Neuronal stem cell (in vitro differentiated cells): ENCODE results near the gene ADGRG3.
"Not testable (repeated sequence)": the region's sequence is repeated elsewhere in the genome, so short reads cannot be mapped to it uniquely, and the experiment has no call there.

ENCODE experiments used
- DNase-seq: peaks from one replicate; pipeline ENCODE4 v3.0.0-alpha.2; 2013; ENCODE audit warnings: low spot score
- H2AFZ ChIP-seq: one replicate; pipeline ENCODE4 v1.6.1; 2013; ENCODE audit warnings: mild to moderate bottlenecking, low read length, inconsistent platforms
- H2AK5ac ChIP-seq: 2 replicates; pipeline ENCODE4 v1.6.1; 2013; ENCODE audit warnings: low read depth, mild to moderate bottlenecking, inconsistent platforms, low read length, moderate library complexity, mixed read lengths
- H2BK120ac ChIP-seq: 2 replicates; pipeline ENCODE4 v1.6.1; 2013; ENCODE audit warnings: low read depth, mild to moderate bottlenecking, inconsistent platforms, low read length, moderate library complexity, mixed read lengths
- H2BK12ac ChIP-seq: one replicate; pipeline ENCODE4 v1.6.1; 2013; ENCODE audit warnings: low read length, inconsistent platforms
- H2BK15ac ChIP-seq: 2 replicates; pipeline ENCODE4 v1.6.1; 2013; ENCODE audit warnings: mild to moderate bottlenecking, low read length, inconsistent platforms, mixed read lengths
- H2BK5ac ChIP-seq: one replicate; pipeline ENCODE4 v1.6.1; 2013; ENCODE audit warnings: inconsistent platforms, mild to moderate bottlenecking, low read length, moderate library complexity
- H3K14ac ChIP-seq: one replicate; pipeline ENCODE4 v1.6.1; 2013; ENCODE audit warnings: low read length, inconsistent platforms
- H3K18ac ChIP-seq: 2 replicates; pipeline ENCODE4 v1.6.1; 2013; ENCODE audit warnings: low read length, inconsistent platforms
- H3K23ac ChIP-seq: 2 replicates; pipeline ENCODE4 v1.6.1; 2013; ENCODE audit warnings: low read depth, mild to moderate bottlenecking, mixed read lengths, low read length, inconsistent platforms; ENCODE audit not compliant: poor library complexity
- H3K27ac ChIP-seq: replicated peaks from 3 replicates; pipeline ENCODE4 v1.5.1; 2013; ENCODE audit warnings: low read length, inconsistent platforms
- H3K27me3 ChIP-seq, 3 experiments: 2 replicates each; pipeline ENCODE4 v1.6.1; 2013; ENCODE audit warnings: low read length in 3 of 3, mild to moderate bottlenecking in 2 of 3, inconsistent platforms in 1 of 3, low read depth in 1 of 3, mixed read lengths in 1 of 3, moderate library complexity in 1 of 3; ENCODE audit not compliant: control insufficient read depth in 3 of 3, insufficient read depth in 3 of 3
- H3K36me3 ChIP-seq, 2 donors: replicated peaks in 1 of 2; 2 replicates each; pipeline ENCODE4 v1.6.1; 2013; ENCODE audit warnings: low read length in 2 of 2; ENCODE audit not compliant: control insufficient read depth in 2 of 2, insufficient read depth in 2 of 2
- H3K4ac ChIP-seq: 2 replicates; pipeline ENCODE4 v1.6.1; 2013; ENCODE audit warnings: inconsistent platforms, mild to moderate bottlenecking, low read length, moderate library complexity
- H3K4me1 ChIP-seq, 2 donors: 1 replicate in 1 of 2; 2 replicates in 1 of 2; pipeline ENCODE4 v1.6.1; 2013; ENCODE audit warnings: low read length in 2 of 2, low read depth in 1 of 2; ENCODE audit not compliant: control insufficient read depth in 2 of 2, insufficient read depth in 1 of 2
- H3K4me2 ChIP-seq: one replicate; pipeline ENCODE4 v1.6.1; 2013; ENCODE audit warnings: mild to moderate bottlenecking, low read length, inconsistent platforms; ENCODE audit not compliant: insufficient read depth, poor library complexity, severe bottlenecking
- H3K4me3 ChIP-seq, 2 donors: 2 replicates each; pipeline ENCODE4 v1.5.1; 2013; ENCODE audit warnings: low read length in 2 of 2, mild to moderate bottlenecking in 2 of 2, inconsistent platforms in 1 of 2, moderate library complexity in 1 of 2
- H3K79me1 ChIP-seq: one replicate; pipeline ENCODE4 v1.6.1; 2013; ENCODE audit warnings: low read depth, mild to moderate bottlenecking, inconsistent platforms, low read length, moderate library complexity
- H3K9ac ChIP-seq: one replicate; pipeline ENCODE4 v1.6.1; 2013; ENCODE audit warnings: mild to moderate bottlenecking, low read depth, low read length, inconsistent platforms; ENCODE audit not compliant: poor library complexity
- H3K9me3 ChIP-seq, 2 donors: replicated peaks in 1 of 2; 2 replicates each; pipeline versions ENCODE3 to v1.6.1; 2013; ENCODE audit warnings: low read length in 2 of 2, mild to moderate bottlenecking in 2 of 2, inconsistent platforms in 1 of 2, low read depth in 1 of 2, mixed read lengths in 1 of 2, moderate library complexity in 1 of 2; ENCODE audit not compliant: control insufficient read depth in 2 of 2, insufficient read depth in 1 of 2
- H4K8ac ChIP-seq: one replicate; pipeline ENCODE4 v1.6.1; 2013; ENCODE audit warnings: low read depth, mild to moderate bottlenecking, inconsistent platforms, low read length, moderate library complexity
- H4K91ac ChIP-seq: one replicate; pipeline ENCODE4 v1.6.1; 2013; ENCODE audit warnings: low read length, low read depth, mild to moderate bottlenecking, inconsistent platforms; ENCODE audit not compliant: poor library complexity
- WGBS, 2 donors: extraction: QIAGEN DNeasy Blood & Tissue Kit; methylation state at CpG; one replicate each; pipeline ENCODE4 v1.1.7; 2013; ENCODE audit warnings: missing lambda C conversion rate in 2 of 2, mixed read lengths in 1 of 2; ENCODE audit not compliant: insufficient read length in 2 of 2, insufficient replicate concordance in 1 of 2; ENCODE audit errors: extremely low coverage in 2 of 2; 5-methylcytosine and 5-hydroxymethylcytosine counted together

ADGRG3 gene

GRCh38 chr16:57711346-57711745 lies 43.2 kb downstream of the ADGRG3 start:
- Histone ChIP-seq H3K36me3 (no peaks in the 10 kb centered on the region), H3K27me3 (peaks cover 0 to 29% (median 0%) of the 10 kb centered on the region in 3 experiments), H2BK12ac (no peak overlapping the region), H3K4me3 (no peak overlapping the region), H3K27ac (no peak overlapping the region), H4K91ac (no peak overlapping the region), H3K4me2 (no peak overlapping the region), H3K23ac (no peak overlapping the region), H2BK120ac (no peak overlapping the region), H2AFZ (no peak overlapping the region), H3K14ac (no peak overlapping the region), H3K9me3 (no peaks in the 10 kb centered on the region), H2BK15ac (no peak overlapping the region), H3K18ac (no peak overlapping the region), H3K79me1 (no peaks in the 10 kb centered on the region), H3K4me1 (no peaks in the 10 kb centered on the region), H3K9ac (no peak overlapping the region), H2BK5ac (no peak overlapping the region), H4K8ac (no peak overlapping the region), H3K4ac (no peak overlapping the region), H2AK5ac (no peak overlapping the region)
- no CpG with 5 or more reads among the region's 5 CpGs for WGBS, 2 donors
- DNase-seq, result no peak

GRCh38 chr16:57711993-57712392 lies 43.9 kb downstream of the ADGRG3 start:
- H3K9ac ChIP-seq, result no peak overlapping the region
- no peak overlapping the region for H4K91ac ChIP-seq
- H3K4me3 ChIP-seq, result no peak overlapping the region
- H2BK120ac ChIP-seq, result no peak overlapping the region
- no peak overlapping the region for H3K23ac ChIP-seq
- H3K14ac ChIP-seq, result no peak overlapping the region
- no peak overlapping the region for H2BK12ac ChIP-seq
- H3K36me3 ChIP-seq, result no peaks in the 10 kb centered on the region
- H3K27me3 ChIP-seq, result peaks cover 0 to 32% (median 0%) of the 10 kb centered on the region in 3 experiments
- H2AK5ac ChIP-seq, result no peak overlapping the region
- no peak overlapping the region for H3K18ac ChIP-seq
- no CpG with 5 or more reads among the region's 3 CpGs for WGBS, 2 donors
- H3K4me1 ChIP-seq, result no peaks in the 10 kb centered on the region
- no peak overlapping the region for H3K4ac ChIP-seq
- H2BK5ac ChIP-seq, result no peak overlapping the region
- no peak overlapping the region for H2BK15ac ChIP-seq
- no peaks in the 10 kb centered on the region for H3K79me1 ChIP-seq
- H4K8ac ChIP-seq, result no peak overlapping the region
- no peak overlapping the region for H3K4me2 ChIP-seq
- H3K27ac ChIP-seq, result no peak overlapping the region
- DNase-seq, result no peak
- no peaks in the 10 kb centered on the region for H3K9me3 ChIP-seq
- H2AFZ ChIP-seq, result no peak overlapping the region

GRCh38 chr16:57712569-57712968 lies 44.5 kb downstream of the ADGRG3 start:
- H3K27me3 ChIP-seq, result peaks cover 0 to 32% (median 0%) of the 10 kb centered on the region in 3 experiments
- not testable (repeated sequence) for H2BK15ac ChIP-seq, H3K4ac ChIP-seq, H3K4me2 ChIP-seq, H3K18ac ChIP-seq, H3K79me1 ChIP-seq, H2AFZ ChIP-seq, H3K36me3 ChIP-seq, H4K8ac ChIP-seq, H3K9me3 ChIP-seq, H2BK12ac ChIP-seq, H3K23ac ChIP-seq, H3K14ac ChIP-seq, H3K9ac ChIP-seq, H3K27ac ChIP-seq, H2AK5ac ChIP-seq, H3K4me1 ChIP-seq, H3K4me3 ChIP-seq, DNase-seq, H2BK5ac ChIP-seq, H4K91ac ChIP-seq, H2BK120ac ChIP-seq
- no CpG with 5 or more reads among the region's 6 CpGs for WGBS, 2 donors

- no peak overlapping the region for H3K4me3 ChIP-seq
- no peaks in the 10 kb centered on the region for H3K4me1 ChIP-seq
- no peak overlapping the region for H3K14ac ChIP-seq
- H2BK12ac ChIP-seq, result no peak overlapping the region
- H2BK15ac ChIP-seq, result no peak overlapping the region
- H3K23ac ChIP-seq, result no peak overlapping the region
- DNase-seq, result no peak
- H4K91ac ChIP-seq, result no peak overlapping the region
- no peak overlapping the region for H2AK5ac ChIP-seq
- H3K27ac ChIP-seq, result no peak overlapping the region
- no peaks in the 10 kb centered on the region for H3K9me3 ChIP-seq
- H3K9ac ChIP-seq, result no peak overlapping the region
- no peaks in the 10 kb centered on the region for H3K79me1 ChIP-seq
- no peak overlapping the region for H4K8ac ChIP-seq
- H2AFZ ChIP-seq, result no peak overlapping the region
- H2BK120ac ChIP-seq, result no peak overlapping the region
- no peak overlapping the region for H3K18ac ChIP-seq
- H3K4me2 ChIP-seq, result no peak overlapping the region
- no peak overlapping the region for H3K4ac ChIP-seq
- H3K27me3 ChIP-seq, result peaks cover 0 to 32% (median 0%) of the 10 kb centered on the region in 3 experiments
- H3K36me3 ChIP-seq, result no peaks in the 10 kb centered on the region
- no CpG with 5 or more reads among the region's 8 CpGs for WGBS, 2 donors
- H2BK5ac ChIP-seq, result no peak overlapping the region
Measured at GRCh38 chr16:57713596-57713995, 45.5 kb downstream of the ADGRG3 start.
